ENCODE data around the gene PLCL1. TPM values are rescaled to one million over a fixed set of nuclear protein-coding genes. Genes with fewer than 3 reads are reported as not detected.

Gene PLCL1
- total RNA-seq, 1 experiment from 2014 or later = 0.07 TPM

GRCh38 chr2:197894751-197895274 is 90.4 kb downstream of the PLCL1 start:
- no peaks in the 10 kb centered on the region for H3K36me3 ChIP-seq (ENCODE audit: control insufficient read depth in 1 of 2, insufficient read depth in 2 of 2, low read length in 2 of 2)
- H4K20me1 ChIP-seq (ENCODE audit: insufficient read depth) = no peaks in the 10 kb centered on the region
- RAD21 ChIA-PET (ENCODE audit: low non-redundant PET in 1 of 2, low total read pairs in 2 of 2, uncharacterized antibody in 2 of 2, unreplicated experiment in 2 of 2) = no interaction called here
- H3K4me1 ChIP-seq (ENCODE audit: control insufficient read depth in 1 of 2, insufficient read depth in 2 of 2, low read length in 2 of 2) = no peaks in the 10 kb centered on the region
- BruUV-seq (replicated peaks) = no TSS peak
- H3K9ac ChIP-seq (ENCODE audit: low read length) = no peak overlapping the region
- POLR2A ChIA-PET = no interaction called here
- H3K27ac ChIP-seq (ENCODE audit: low read depth, low read length) = no peak overlapping the region
- H2AFZ ChIP-seq (ENCODE audit: low read depth, low read length, poor library complexity, severe bottlenecking) = no peak overlapping the region
- no peak overlapping the region for H3K4me2 ChIP-seq (ENCODE audit: low read length)
- ATAC-seq (no peak), DNase-seq (ENCODE audit: low read depth, low spot score) (no peak)
- no peaks in the 10 kb centered on the region for H3K9me3 ChIP-seq (ENCODE audit: control insufficient read depth in 1 of 2, insufficient read depth in 1 of 2, low read depth in 1 of 2, low read length in 2 of 2)
- intact Hi-C loops (cut with micrococcal nuclease) = no loop called here
- CTCF ChIA-PET = no interaction called here
- no peak overlapping the region for H3K4me3 ChIP-seq (replicated peaks in 1 of 2; ENCODE audit: low read depth in 1 of 2, low read length in 2 of 2)
- H3K27me3 ChIP-seq (ENCODE audit: insufficient read depth, low read length) = peaks cover 16% of the 10 kb centered on the region; the same call in 1 of the 2 replicates
- H3K9me2 ChIP-seq (ENCODE audit: insufficient read depth) = no peaks in the 10 kb centered on the region
- no peak for TF ChIP-seq POLR2A (IDR thresholded peaks at IDR 0.05; ENCODE audit: borderline replicate concordance, extremely low read depth, insufficient read depth, insufficient read length)
- no peak for TF ChIP-seq CTCF (IDR thresholded peaks at IDR 0.05 in 2 of 3, conservative IDR thresholded peaks at IDR 0.05 in 1 of 3; ENCODE audit: borderline replicate concordance in 1 of 3, insufficient read depth in 1 of 3, low read depth in 2 of 3, low read length in 2 of 3)
- TF ChIP-seq FOSL1 (IDR thresholded peaks at IDR 0.05; ENCODE audit: low read depth) = no peak
- no peak for TF ChIP-seq EGR1 (IDR thresholded peaks at IDR 0.05; ENCODE audit: low read depth)
- no peak for TF ChIP-seq ZBTB33 (IDR thresholded peaks at IDR 0.05; ENCODE audit: extremely low read depth, insufficient replicate concordance, low read length)
- TF ChIP-seq TCF7L2 (IDR thresholded peaks at IDR 0.05; ENCODE audit: borderline replicate concordance, extremely low read depth, insufficient read depth, insufficient read length) = no peak
- no peak for TF ChIP-seq SRF (IDR thresholded peaks at IDR 0.05; ENCODE audit: low read depth)
- no peak for TF ChIP-seq RAD21 (IDR thresholded peaks at IDR 0.05; ENCODE audit: low read depth)
- TF ChIP-seq YY1 (IDR thresholded peaks at IDR 0.05; ENCODE audit: extremely low read depth, insufficient replicate concordance, low read depth, low read length) = no peak
- TF ChIP-seq ELF1 (IDR thresholded peaks at IDR 0.05; ENCODE audit: borderline replicate concordance, low read depth) = no peak
- no peak for TF ChIP-seq MAX (IDR thresholded peaks at IDR 0.05)
- TF ChIP-seq EZH2phosphoT487 (IDR thresholded peaks at IDR 0.05; ENCODE audit: borderline replicate concordance) = no peak
- no peak for TF ChIP-seq ZNF274 (IDR thresholded peaks at IDR 0.05; ENCODE audit: low read depth, low read length)
- TF ChIP-seq SIN3A (IDR thresholded peaks at IDR 0.05; ENCODE audit: low read depth) = no peak
- no peaks in the 10 kb centered on the region for H3K79me2 ChIP-seq (ENCODE audit: insufficient read depth, low read length)

All from HCT116 (cell line).